Coronary artery (tissue), 2 donors: ENCODE measurements around the gene TFB2M.
A peak's percentile ranks its signal among the peaks of the same experiment; 100 is the strongest.
"Not testable (repeated sequence)": the region's sequence is repeated elsewhere in the genome, so short reads cannot be mapped to it uniquely, and the experiment has no call there.

ENCODE experiments used
- DNase-seq: peaks from one replicate; pipeline ENCODE4 v3.0.0-alpha.2; 2017; ENCODE audit warnings: low spot score
- H3K27ac ChIP-seq, 2 donors: fragments of 200-600 bp; sonication (generic); one replicate each; pipeline ENCODE4 v1.5.1; 2016 to 2019
- H3K4me3 ChIP-seq: fragments of 200-600 bp; sonication (generic); 2 replicates; pipeline ENCODE4 v1.5.1; 2016; ENCODE audit warnings: mild to moderate bottlenecking, moderate library complexity
- CTCF ChIP-seq: fragments of 200-600 bp; sonication (generic); IDR thresholded peaks from one replicate; pipeline ENCODE4 v1.5.1; 2019; ENCODE audit warnings: antibody characterized with exemption

TFB2M gene

GRCh38 chr1:246576709-246577032 lies 10.6 kb upstream of the TFB2M start:
- DNase-seq: no peak
- no peak for TF ChIP-seq CTCF
- H3K4me3 ChIP-seq: no peak overlapping the region
- H3K27ac ChIP-seq: no peak overlapping the region

GRCh38 chr1:246573491-246573890 lies 7.4 kb upstream of the TFB2M start:
- Histone ChIP-seq H3K4me3 (no peak overlapping the region), H3K27ac (peak overlapping the region; percentile 17 to 59)

GRCh38 chr1:246572785-246573184 lies 6.7 kb upstream of the TFB2M start:
- H3K4me3 ChIP-seq: no peak overlapping the region
- DNase-seq: no peak
- no peak for TF ChIP-seq CTCF
- peak overlapping the region; percentile 17 to 59 for H3K27ac ChIP-seq

More at GRCh38 chr1:246573491-246573890, 7.4 kb upstream of the TFB2M start:
- DNase-seq: no peak
- TF ChIP-seq CTCF: no peak

GRCh38 chr1:246571953-246572352 lies 5.9 kb upstream of the TFB2M start:
- no peak for TF ChIP-seq CTCF
- DNase-seq: no peak
- Histone ChIP-seq H3K27ac (peak overlapping the region in 1 of 2 donors; percentile 66), H3K4me3 (no peak overlapping the region)

- not testable (repeated sequence) for DNase-seq
Measured at GRCh38 chr1:246571309-246571708, 5.2 kb upstream of the TFB2M start.

GRCh38 chr1:246569248-246570238 lies 3.5 kb upstream of the TFB2M start:
- H3K4me3 ChIP-seq: peak overlapping the region; percentile 2
- no peak for TF ChIP-seq CTCF
- DNase-seq: no peak

More at GRCh38 chr1:246571309-246571708, 5.2 kb upstream of the TFB2M start:
- H3K4me3 ChIP-seq: not testable (repeated sequence)
- peak overlapping the region; percentile 42 to 77 for H3K27ac ChIP-seq

GRCh38 chr1:246567646-246568235 lies 1.7 kb upstream of the TFB2M start:
- peak overlapping the region; percentile 75 for H3K4me3 ChIP-seq
- no peak for TF ChIP-seq CTCF
- DNase-seq: no peak
- H3K27ac ChIP-seq: peak overlapping the region; percentile 92 to 97

More at GRCh38 chr1:246569248-246570238, 3.5 kb upstream of the TFB2M start:
- peak overlapping the region; percentile 13 to 77 for H3K27ac ChIP-seq
